HepG2 (cell line): ENCODE measurements around the gene C1GALT1. TPM values are rescaled to one million over a fixed set of nuclear protein-coding genes. Genes with fewer than 3 reads are reported as not detected.

ENCODE experiments used
- ATAC-seq: fragments of 200-7000 bp; cut with Tn5 transposase; 3 replicates; pipeline ENCODE4 v1.9.1; 2020; ENCODE audit warnings: mild to moderate bottlenecking, moderate library complexity
- BruUV-seq: library from RNA; stranded (reverse); fragments of 400-500 nt; replicated peaks from 2 replicates; lab custom pipeline; 2021; lab: Mats Ljungman, UMichigan
- CTCF ChIA-PET: fragments of 300-600 bp; formaldehyde crosslinking; extraction: SDS; loops from one replicate; lab custom pipeline; 2021; ENCODE audit warnings: low total read pairs, inconsistent platforms, low intra/inter-chr PET ratio; lab: Yijun Ruan, JAX
- POLR2A ChIA-PET: fragments of 350-600 bp; sonication (Branson Sonifier 250); formaldehyde crosslinking; loops from one replicate; lab custom pipeline; 2020; ENCODE audit warnings: antibody characterized with exemption, inconsistent platforms; lab: Yijun Ruan, JAX
- DNase-seq: peaks from one replicate; pipeline ENCODE4 v3.0.0-alpha.2; 2015; ENCODE audit warnings: low spot score
- FAIRE-seq: peaks from 3 replicates; lab custom pipeline; 2011; peaks lifted over from hg19 to GRCh38; lab: Jason Lieb, UNC
- H2AFZ ChIP-seq: one replicate; pipeline ENCODE4 v1.6.1; 2011; ENCODE audit warnings: low read length, inconsistent platforms
- H3K27ac ChIP-seq: fragments of 300-600 bp; 3 replicates; pipeline ENCODE4 v1.8.0; 2011; ENCODE audit warnings: mixed run types, mild to moderate bottlenecking, mixed read lengths, low read length, inconsistent platforms; ENCODE audit not compliant: insufficient read depth; ENCODE audit errors: extremely low read length
- H3K27me3 ChIP-seq, 2 experiments: fragments of 200-600 bp in 1 of 2; 2 replicates in 1 of 2; 3 replicates in 1 of 2; pipeline versions ENCODE4 v1.6.0 to v1.8.0; 2011; ENCODE audit warnings: low read length in 2 of 2, mild to moderate bottlenecking in 2 of 2, moderate library complexity in 2 of 2, inconsistent platforms in 1 of 2; ENCODE audit not compliant: insufficient read depth in 2 of 2, control insufficient read depth in 1 of 2
- H3K36me3 ChIP-seq, 2 experiments: fragments of 200-600 bp in 1 of 2; replicated peaks in 1 of 2; 2 replicates in 1 of 2; 3 replicates in 1 of 2; pipeline versions ENCODE4 v1.5.1 to v1.8.0; 2011; ENCODE audit warnings: low read length in 2 of 2, inconsistent platforms in 1 of 2; ENCODE audit not compliant: insufficient read depth in 2 of 2, control insufficient read depth in 1 of 2
- H3K4me1 ChIP-seq: 2 replicates; pipeline ENCODE4 v1.5.1; 2012; ENCODE audit warnings: low read length, inconsistent platforms; ENCODE audit not compliant: insufficient read depth
- H3K4me2 ChIP-seq: 2 replicates; pipeline ENCODE4 v1.6.0; 2011; ENCODE audit warnings: low read depth, low read length, inconsistent platforms
- H3K4me3 ChIP-seq, 3 experiments: fragments of 200-600 bp in 1 of 3; sonication (generic), shearing (Covaris generic) in 1 of 3; replicated peaks in 1 of 3; 2 replicates each; pipeline ENCODE4 v1.5.1; 2011 to 2016; ENCODE audit warnings: low read length in 3 of 3, inconsistent platforms in 2 of 3, low read depth in 2 of 3, mild to moderate bottlenecking in 2 of 3, control low read depth in 1 of 3, mixed read lengths in 1 of 3; ENCODE audit not compliant: insufficient read depth in 1 of 3
- H3K79me2 ChIP-seq: one replicate; pipeline ENCODE4 v1.6.1; 2011; ENCODE audit warnings: low read length, inconsistent platforms; ENCODE audit not compliant: insufficient read depth
- H3K9ac ChIP-seq: 2 replicates; pipeline ENCODE4 v1.6.0; 2011; ENCODE audit warnings: mild to moderate bottlenecking, low read depth, low read length, inconsistent platforms; ENCODE audit not compliant: insufficient read depth
- H3K9me3 ChIP-seq: 2 replicates; pipeline ENCODE4 v1.5.1; 2012; ENCODE audit warnings: mild to moderate bottlenecking, low read length
- H4K20me1 ChIP-seq: 2 replicates; pipeline ENCODE4 v1.6.0; 2011; ENCODE audit warnings: inconsistent platforms, mild to moderate bottlenecking, low read length, moderate library complexity; ENCODE audit not compliant: insufficient read depth
- CREB1 ChIP-seq, 2 experiments: fragments of 450-650 bp in 1 of 2; IDR thresholded peaks; 2 replicates each; pipeline ENCODE4 v1.6.1; 2016 to 2017; ENCODE audit warnings: control low read depth in 1 of 2, mild to moderate bottlenecking in 1 of 2, missing compliant biosample characterization in 1 of 2, missing genetic modification characterization in 1 of 2
- E2F5 ChIP-seq: sonication (generic); formaldehyde crosslinking; conservative IDR thresholded peaks from 2 replicates; pipeline ENCODE4 v1.4.0; 2020; ENCODE audit warnings: missing genetic modification reagents
- GATAD2A ChIP-seq: IDR thresholded peaks from 2 replicates; pipeline ENCODE4 v1.6.1; 2016
- HIVEP1 ChIP-seq: sonication (generic); formaldehyde crosslinking; IDR thresholded peaks from 2 replicates; pipeline ENCODE4 v1.4.0; 2020; ENCODE audit warnings: mild to moderate bottlenecking, missing genetic modification reagents
- MED1 ChIP-seq: sonication (generic); formaldehyde crosslinking; IDR thresholded peaks from 2 replicates; pipeline ENCODE4 v1.4.0; 2020; ENCODE audit warnings: missing genetic modification reagents
- MLXIP ChIP-seq: sonication (generic); formaldehyde crosslinking; IDR thresholded peaks from 2 replicates; pipeline ENCODE4 v1.9.0; 2021; ENCODE audit warnings: missing genetic modification reagents, borderline replicate concordance
- PTBP1 ChIP-seq: fragments of 200-400 bp; formaldehyde crosslinking; IDR thresholded peaks from 2 replicates; pipeline ENCODE4 v1.6.1; 2018; ENCODE audit warnings: low read length, low read depth; ENCODE audit not compliant: poor library complexity, severe bottlenecking
- RBM39 ChIP-seq: fragments of 200-400 bp; formaldehyde crosslinking; IDR thresholded peaks from one replicate; pipeline ENCODE4 v1.6.1; 2018; ENCODE audit warnings: antibody characterized with exemption, mild to moderate bottlenecking, low read depth, low read length; ENCODE audit not compliant: poor library complexity, severe bottlenecking
- RELA ChIP-seq: sonication (generic); formaldehyde crosslinking; IDR thresholded peaks from 2 replicates; pipeline ENCODE4 v1.4.0; 2020; ENCODE audit warnings: missing genetic modification reagents
- SMAD9 ChIP-seq: sonication (generic); formaldehyde crosslinking; IDR thresholded peaks from 2 replicates; pipeline ENCODE4 v1.5.1; 2020; ENCODE audit warnings: mild to moderate bottlenecking, missing genetic modification reagents
- SMC3 ChIP-seq: IDR thresholded peaks from 2 replicates; pipeline ENCODE4 v1.6.1; 2011; ENCODE audit warnings: low read length, improper control_type of control experiment
- SNAPC2 ChIP-seq: sonication (generic); formaldehyde crosslinking; IDR thresholded peaks from 2 replicates; pipeline ENCODE4 v1.8.1; 2022; ENCODE audit warnings: mild to moderate bottlenecking, missing genetic modification reagents
- SNRNP70 ChIP-seq: fragments of 200-400 bp; formaldehyde crosslinking; IDR thresholded peaks from 2 replicates; pipeline ENCODE4 v1.6.1; 2017; ENCODE audit warnings: mild to moderate bottlenecking, low read depth, low read length, moderate library complexity
- TBX2 ChIP-seq: sonication (generic); formaldehyde crosslinking; IDR thresholded peaks from 2 replicates; pipeline ENCODE4 v1.5.0; 2020; ENCODE audit warnings: missing genetic modification reagents, mild to moderate bottlenecking, borderline replicate concordance
- ZBTB20 ChIP-seq: sonication (generic); formaldehyde crosslinking; IDR thresholded peaks from 2 replicates; pipeline ENCODE4 v1.8.1; 2023; ENCODE audit warnings: missing genetic modification reagents, low read depth, mild to moderate bottlenecking, borderline replicate concordance
- ZNF468 ChIP-seq: sonication (generic); formaldehyde crosslinking; IDR thresholded peaks from 2 replicates; pipeline ENCODE4 v1.8.0; 2022; ENCODE audit warnings: mild to moderate bottlenecking, moderate library complexity, missing genetic modification reagents
- ZNF672 ChIP-seq: sonication (generic); formaldehyde crosslinking; IDR thresholded peaks from 2 replicates; pipeline ENCODE4 v1.8.1; 2022; ENCODE audit warnings: missing genetic modification reagents
- WGBS: methylation state at CpG from one replicate; pipeline ENCODE4 v1.1.6; 2017; ENCODE audit warnings: low lambda C conversion rate; 5-methylcytosine and 5-hydroxymethylcytosine counted together
- in situ Hi-C: cut with HindIII; loops from 2 replicates; pipeline ENCODE4 v1.10.0; 2017; ENCODE audit warnings: low pct_unique_long_range_greater_than_20kb; ENCODE audit not compliant: extremely low pct_ligation_motif_present
- intact Hi-C: fragments of 100-400 bp; cut with micrococcal nuclease; formaldehyde crosslinking; loops from one replicate; pipeline ENCODE4 v1.10.0; 2022; ENCODE audit not compliant: unreplicated experiment
- polyA plus RNA-seq, 8 experiments: library from polyadenylated mRNA; depleted of rRNA in 3 of 8; stranded (reverse) in 7 of 8; unstranded in 1 of 8; fragments of >200 nt; fragmentation: Illumina TruSeq in 4 of 8; extraction: Trizol in 4 of 8; gene quantifications; 2 replicates each; pipeline versions ENCODE4 v1.2.1 to v1.2.3, GENCODE V29; 2011 to 2016; ENCODE audit warnings: low read depth in 4 of 8, missing spikeins in 1 of 8, mixed read lengths in 1 of 8; ENCODE audit not compliant: insufficient read depth in 1 of 8
- total RNA-seq, 5 experiments: library from RNA; depleted of rRNA; stranded (reverse); fragments of >200 nt; fragmentation: Illumina TruSeq; extraction: Trizol; gene quantifications; 2 replicates each; pipeline ENCODE4 v1.2.3, GENCODE V29; 2016; ENCODE audit warnings: low read depth in 1 of 5

Gene C1GALT1
- total and polyA plus RNA-seq, 2 of the 13 experiments (the other 11 are each of a cell fraction or from before 2014, with no cell fraction given), result 57.1 to 65.9 TPM

- Histone ChIP-seq H4K20me1 (peaks cover 10% of the 10 kb centered on the region; the same call in 1 of the 2 replicates), H3K79me2 (peaks cover 79% of the 10 kb centered on the region), H3K9me3 (no peaks in the 10 kb centered on the region), H3K4me2 (no peak overlapping the region), H3K36me3 (peaks cover 6 to 30% of the 10 kb centered on the region in 2 experiments; a peak in 4 of 5 replicates), H3K4me1 (peaks cover 42% of the 10 kb centered on the region), H2AFZ (no peak overlapping the region), H3K9ac (no peak overlapping the region), H3K4me3 (no peak overlapping the region), H3K27me3 (no peaks in the 10 kb centered on the region), H3K27ac (no peak overlapping the region)
- intact Hi-C loops, result no loop called here
- DNase-seq, result no peak
- FAIRE-seq, result no peak
- 87% methylated on average over 3 of the region's 3 CpGs for WGBS
- CTCF ChIA-PET, result no interaction called here
- BruUV-seq, result no TSS peak
- POLR2A ChIA-PET, result no interaction called here
- TF ChIP-seq SNRNP70 (no peak), SMAD9 (CRISPR knock-in tag) (no peak), ZBTB20 (CRISPR knock-in tag) (no peak), SMC3 (no peak), ZNF672 (CRISPR knock-in tag) (no peak), PTBP1 (no peak), E2F5 (CRISPR knock-in tag) (no peak), HIVEP1 (no peak), RELA (CRISPR knock-in tag) (no peak), CREB1 (IDR thresholded peaks at IDR 0.05) (no peak), CREB1 (CRISPR knock-in tag; IDR thresholded peaks at IDR 0.05) (no peak), ZNF468 (no peak), GATAD2A (CRISPR knock-in tag) (no peak), SNAPC2 (CRISPR knock-in tag) (no peak), RBM39 (no peak), TBX2 (CRISPR knock-in tag) (no peak), MLXIP (CRISPR knock-in tag) (no peak), MED1 (CRISPR knock-in tag) (no peak)
- no peak for ATAC-seq
- in situ Hi-C loops, result loop anchor here (10.0 kb wide), 1 partner anchor 116 kb away; no protein-coding TSS in a partner anchor
Observed at GRCh38 chr7:7220821-7221220, 38.5 kb downstream of the C1GALT1 start.
